ENCODE results near the gene APOL1. TPM values are rescaled to one million over a fixed set of nuclear protein-coding genes. Genes with fewer than 3 reads are reported as not detected.
"Not testable (repeated sequence)": the region's sequence is repeated elsewhere in the genome, so short reads cannot be mapped to it uniquely, and the experiment has no call there.

The APOL1 gene
- total RNA-seq, 2 experiments from 2014 or later: 50.9 to 60.0 TPM

- H3K9me3 Mint-ChIP-seq, POLR2A ChIA-PET, DNase-seq, H3K27me3 Mint-ChIP-seq, H3K4me3 Mint-ChIP-seq: not testable (repeated sequence)
- peaks cover 14% of the 10 kb centered on the region for H3K4me1 Mint-ChIP-seq
- H3K27ac Mint-ChIP-seq: peak overlapping the region; percentile 42
- CTCF ChIA-PET: interaction anchor here (1.0 to 3.6 kb wide), 2 partner anchors 10 to 12 kb away, joined by 3 to 14 read pairs; partner anchors contain the start of gene APOL2
- H3K36me3 Mint-ChIP-seq (ENCODE audit: low read depth): peaks cover 57% of the 10 kb centered on the region
These were observed 24.6 kb upstream of the APOL1 start for GRCh38 chr22:36228369-36228768.

- ChIA-PET CTCF (interaction anchor here (3.6 kb wide), 1 partner anchor 10 kb away, joined by 14 read pairs; the partner anchor contains the start of gene APOL2), POLR2A (no interaction called here)
- no peak overlapping the region for H3K4me3 Mint-ChIP-seq
- H3K4me1 Mint-ChIP-seq: peaks cover 18% of the 10 kb centered on the region
- peak overlapping the region; percentile 42 for H3K27ac Mint-ChIP-seq
- no peak for DNase-seq
- H3K27me3 Mint-ChIP-seq: no peaks in the 10 kb centered on the region
- H3K9me3 Mint-ChIP-seq: no peaks in the 10 kb centered on the region
- H3K36me3 Mint-ChIP-seq (ENCODE audit: low read depth): peaks cover 62% of the 10 kb centered on the region
These were observed 24.0 kb upstream of the APOL1 start for GRCh38 chr22:36228944-36229343.

GRCh38 chr22:36229649-36230048 is 23.3 kb upstream of the APOL1 start:
- H3K27me3 Mint-ChIP-seq, H3K9me3 Mint-ChIP-seq, H3K4me3 Mint-ChIP-seq, DNase-seq, POLR2A ChIA-PET, H3K27ac Mint-ChIP-seq: not testable (repeated sequence)
- CTCF ChIA-PET: interaction anchor here (3.6 kb wide), 1 partner anchor 9 kb away, joined by 14 read pairs; the partner anchor contains the start of gene APOL2
- H3K4me1 Mint-ChIP-seq: peaks cover 25% of the 10 kb centered on the region
- H3K36me3 Mint-ChIP-seq (ENCODE audit: low read depth): peaks cover 69% of the 10 kb centered on the region

- H3K9me3 Mint-ChIP-seq, H3K27me3 Mint-ChIP-seq, H3K4me3 Mint-ChIP-seq, POLR2A ChIA-PET, CTCF ChIA-PET, H3K27ac Mint-ChIP-seq, DNase-seq: not testable (repeated sequence)
- H3K36me3 Mint-ChIP-seq (ENCODE audit: low read depth): peaks cover 83% of the 10 kb centered on the region
- H3K4me1 Mint-ChIP-seq: peaks cover 39% of the 10 kb centered on the region
These were observed 21.9 kb upstream of the APOL1 start for GRCh38 chr22:36231051-36231450.

GRCh38 chr22:36232715-36233401 is 20.1 kb upstream of the APOL1 start:
- peaks cover 89% of the 10 kb centered on the region for H3K36me3 Mint-ChIP-seq (ENCODE audit: low read depth)
- no peaks in the 10 kb centered on the region for H3K27me3 Mint-ChIP-seq
- ChIA-PET POLR2A (no interaction called here), CTCF (no interaction called here)
- peaks cover 53% of the 10 kb centered on the region for H3K4me1 Mint-ChIP-seq
- no peak for DNase-seq
- H3K9me3 Mint-ChIP-seq: peaks cover 9% of the 10 kb centered on the region
- H3K27ac Mint-ChIP-seq: peak overlapping the region; percentile 58
- H3K4me3 Mint-ChIP-seq: no peak overlapping the region

- DNase-seq: no peak
- Mint-ChIP-seq H3K4me3 (no peak overlapping the region), H3K36me3 (ENCODE audit: low read depth) (peaks cover 88% of the 10 kb centered on the region), H3K9me3 (peaks cover 9% of the 10 kb centered on the region), H3K27ac (no peak overlapping the region), H3K4me1 (peaks cover 56% of the 10 kb centered on the region), H3K27me3 (no peaks in the 10 kb centered on the region)
- POLR2A ChIA-PET: no interaction called here
- CTCF ChIA-PET: no interaction called here
These were observed 19.1 kb upstream of the APOL1 start for GRCh38 chr22:36233796-36234195.

GRCh38 chr22:36234213-36234612 is 18.7 kb upstream of the APOL1 start:
- no peaks in the 10 kb centered on the region for H3K27me3 Mint-ChIP-seq
- no peak overlapping the region for H3K4me3 Mint-ChIP-seq
- peak overlapping the region; percentile 27 for H3K27ac Mint-ChIP-seq
- POLR2A ChIA-PET: no interaction called here
- H3K9me3 Mint-ChIP-seq: peaks cover 9% of the 10 kb centered on the region
- CTCF ChIA-PET: no interaction called here
- no peak for DNase-seq
- peaks cover 88% of the 10 kb centered on the region for H3K36me3 Mint-ChIP-seq (ENCODE audit: low read depth)
- H3K4me1 Mint-ChIP-seq: peaks cover 54% of the 10 kb centered on the region

GRCh38 chr22:36234919-36235318 is 18.0 kb upstream of the APOL1 start:
- Mint-ChIP-seq H3K9me3 (peaks cover 9% of the 10 kb centered on the region), H3K36me3 (ENCODE audit: low read depth) (peaks cover 85% of the 10 kb centered on the region), H3K4me3 (no peak overlapping the region), H3K27me3 (no peaks in the 10 kb centered on the region), H3K27ac (peak overlapping the region; percentile 71), H3K4me1 (peaks cover 59% of the 10 kb centered on the region)
- POLR2A ChIA-PET: no interaction called here
- CTCF ChIA-PET: interaction anchor here (1.0 kb wide), 1 partner anchor 43 kb away, joined by 3 read pairs; no protein-coding TSS in a partner anchor
- no peak for DNase-seq

GRCh38 chr22:36235585-36235984 is 17.3 kb upstream of the APOL1 start:
- no peak for DNase-seq
- Mint-ChIP-seq H3K4me3 (peak overlapping the region; percentile 41), H3K27me3 (no peaks in the 10 kb centered on the region), H3K4me1 (peaks cover 63% of the 10 kb centered on the region), H3K9me3 (peaks cover 9% of the 10 kb centered on the region), H3K27ac (peak overlapping the region; percentile 46), H3K36me3 (ENCODE audit: low read depth) (peaks cover 80% of the 10 kb centered on the region)
- POLR2A ChIA-PET: no interaction called here
- CTCF ChIA-PET: interaction anchor here (1.0 to 1.7 kb wide), 5 partner anchors 14 to 170 kb away, joined by 3 to 4 read pairs (median 3); no protein-coding TSS in a partner anchor

GRCh38 chr22:36236388-36237319 is 16.3 kb upstream of the APOL1 start:
- peaks cover 61% of the 10 kb centered on the region for H3K4me1 Mint-ChIP-seq
- ChIA-PET POLR2A (interaction anchor here (0.6 kb wide), 1 partner anchor 14 kb away, joined by 5 read pairs; no protein-coding TSS in a partner anchor), CTCF (interaction anchor here (0.7 to 8.5 kb wide), 8 partner anchors 10 to 171 kb away, joined by 3 to 53 read pairs (median 3); partner anchors contain the start of gene APOL1)
- H3K27me3 Mint-ChIP-seq: no peaks in the 10 kb centered on the region
- peaks cover 70% of the 10 kb centered on the region for H3K36me3 Mint-ChIP-seq (ENCODE audit: low read depth)
- H3K9me3 Mint-ChIP-seq: peaks cover 9% of the 10 kb centered on the region
- DNase-seq: no peak
- peak overlapping the region; percentile 90 for H3K4me3 Mint-ChIP-seq
- H3K27ac Mint-ChIP-seq: peak overlapping the region; percentile 46

- H3K27me3 Mint-ChIP-seq: peaks cover 3% of the 10 kb centered on the region
- H3K27ac Mint-ChIP-seq: peak overlapping the region; percentile 93
- POLR2A ChIA-PET: interaction anchor here (0.7 kb wide), 1 partner anchor 78 kb away, joined by 3 read pairs; no protein-coding TSS in a partner anchor
- peaks cover 15% of the 10 kb centered on the region for H3K9me3 Mint-ChIP-seq
- peaks cover 56% of the 10 kb centered on the region for H3K4me1 Mint-ChIP-seq
- DNase-seq: peak; percentile 44
- H3K4me3 Mint-ChIP-seq: peak overlapping the region; percentile 90
- CTCF ChIA-PET: interaction anchor here (0.8 to 8.5 kb wide), 10 partner anchors 10 to 172 kb away, joined by 3 to 53 read pairs (median 5); partner anchors contain the start of gene APOL1
- peaks cover 63% of the 10 kb centered on the region for H3K36me3 Mint-ChIP-seq (ENCODE audit: low read depth)
These were observed 15.2 kb upstream of the APOL1 start for GRCh38 chr22:36237462-36238372.
